Measurements from ENCODE around the gene LRRC58.

The LRRC58 gene

GRCh38 chr3:120276767-120277166, 72.4 kb downstream of the LRRC58 start:
- DNase-seq (ENCODE audit: low read depth in 2 of 2), result no peak

GRCh38 chr3:120275618-120276017, 73.5 kb downstream of the LRRC58 start:
- no peak for DNase-seq (ENCODE audit: low read depth in 2 of 2)

DNA sequence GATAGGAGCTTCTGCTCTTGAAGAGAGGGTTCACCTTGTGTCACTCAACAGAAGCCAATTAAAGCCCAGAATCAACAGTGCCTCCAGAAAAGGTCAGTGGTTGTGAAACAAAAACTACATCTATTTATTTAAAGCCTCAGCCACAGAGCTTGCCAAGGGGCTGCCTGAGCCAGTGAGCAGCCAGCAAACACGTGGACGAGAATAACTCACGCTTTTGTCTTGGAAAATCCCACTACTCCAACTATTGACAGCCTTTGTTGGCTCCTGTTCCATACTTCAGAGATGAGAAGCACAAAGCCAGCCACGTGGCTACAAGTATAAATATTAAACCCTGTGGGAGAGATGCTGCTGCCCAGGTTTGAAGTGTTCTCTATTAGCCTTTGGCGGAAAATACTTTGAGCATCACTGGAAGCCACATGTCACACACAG, 74.4 kb downstream of the LRRC58 start:
- no peak for DNase-seq (ENCODE audit: low read depth in 2 of 2)
